ENCODE results near the gene C10orf95.

DNA sequence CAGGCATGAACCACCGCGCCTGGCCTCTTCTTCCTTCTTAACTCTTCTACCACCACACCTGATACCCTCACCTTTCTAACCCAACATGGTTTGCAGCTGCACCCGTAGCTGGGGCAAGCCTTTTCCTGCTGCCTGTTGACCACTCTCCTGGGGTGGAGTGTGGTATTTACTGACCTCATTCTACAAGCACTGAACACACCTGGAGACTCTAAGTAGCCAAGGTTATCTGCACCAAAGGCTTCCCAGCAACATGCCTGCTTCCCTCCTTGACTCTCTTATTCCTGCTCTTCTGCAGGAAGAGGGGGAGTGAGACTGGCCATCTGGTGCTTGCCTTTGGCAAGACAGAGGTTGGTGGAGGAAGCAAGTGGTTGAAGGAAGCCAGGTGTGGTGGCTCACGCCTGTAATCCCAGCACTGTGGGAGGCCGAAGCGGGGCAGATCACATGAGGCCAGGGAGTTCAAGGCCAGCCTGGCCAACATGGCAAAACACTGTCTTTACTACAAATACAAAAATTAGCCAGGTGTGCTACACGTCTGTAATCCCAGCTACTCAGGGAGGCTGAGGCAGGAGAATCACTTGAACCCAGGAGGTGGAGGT, 41.1 kb upstream of the C10orf95 start:
- TF ChIP-seq, protein P1, sequence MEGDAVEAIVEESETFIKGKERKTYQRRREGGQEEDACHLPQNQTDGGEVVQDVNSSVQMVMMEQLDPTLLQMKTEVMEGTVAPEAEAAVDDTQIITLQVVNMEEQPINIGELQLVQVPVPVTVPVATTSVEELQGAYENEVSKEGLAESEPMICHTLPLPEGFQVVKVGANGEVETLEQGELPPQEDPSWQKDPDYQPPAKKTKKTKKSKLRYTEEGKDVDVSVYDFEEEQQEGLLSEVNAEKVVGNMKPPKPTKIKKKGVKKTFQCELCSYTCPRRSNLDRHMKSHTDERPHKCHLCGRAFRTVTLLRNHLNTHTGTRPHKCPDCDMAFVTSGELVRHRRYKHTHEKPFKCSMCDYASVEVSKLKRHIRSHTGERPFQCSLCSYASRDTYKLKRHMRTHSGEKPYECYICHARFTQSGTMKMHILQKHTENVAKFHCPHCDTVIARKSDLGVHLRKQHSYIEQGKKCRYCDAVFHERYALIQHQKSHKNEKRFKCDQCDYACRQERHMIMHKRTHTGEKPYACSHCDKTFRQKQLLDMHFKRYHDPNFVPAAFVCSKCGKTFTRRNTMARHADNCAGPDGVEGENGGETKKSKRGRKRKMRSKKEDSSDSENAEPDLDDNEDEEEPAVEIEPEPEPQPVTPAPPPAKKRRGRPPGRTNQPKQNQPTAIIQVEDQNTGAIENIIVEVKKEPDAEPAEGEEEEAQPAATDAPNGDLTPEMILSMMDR (tag by site-specific recombination; IDR thresholded peaks at IDR 0.05): no peak
- TF ChIP-seq SETDB1 (IDR thresholded peaks at IDR 0.05; ENCODE audit: insufficient read length, low read length) (no peak), ZNF16 (tag by site-specific recombination; IDR thresholded peaks at IDR 0.05; ENCODE audit: low read depth) (no peak)
- TF ChIP-seq, protein P2, sequence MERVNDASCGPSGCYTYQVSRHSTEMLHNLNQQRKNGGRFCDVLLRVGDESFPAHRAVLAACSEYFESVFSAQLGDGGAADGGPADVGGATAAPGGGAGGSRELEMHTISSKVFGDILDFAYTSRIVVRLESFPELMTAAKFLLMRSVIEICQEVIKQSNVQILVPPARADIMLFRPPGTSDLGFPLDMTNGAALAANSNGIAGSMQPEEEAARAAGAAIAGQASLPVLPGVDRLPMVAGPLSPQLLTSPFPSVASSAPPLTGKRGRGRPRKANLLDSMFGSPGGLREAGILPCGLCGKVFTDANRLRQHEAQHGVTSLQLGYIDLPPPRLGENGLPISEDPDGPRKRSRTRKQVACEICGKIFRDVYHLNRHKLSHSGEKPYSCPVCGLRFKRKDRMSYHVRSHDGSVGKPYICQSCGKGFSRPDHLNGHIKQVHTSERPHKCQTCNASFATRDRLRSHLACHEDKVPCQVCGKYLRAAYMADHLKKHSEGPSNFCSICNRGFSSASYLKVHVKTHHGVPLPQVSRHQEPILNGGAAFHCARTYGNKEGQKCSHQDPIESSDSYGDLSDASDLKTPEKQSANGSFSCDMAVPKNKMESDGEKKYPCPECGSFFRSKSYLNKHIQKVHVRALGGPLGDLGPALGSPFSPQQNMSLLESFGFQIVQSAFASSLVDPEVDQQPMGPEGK (tag by site-specific recombination; IDR thresholded peaks at IDR 0.05): no peak
- TF ChIP-seq, protein P3, sequence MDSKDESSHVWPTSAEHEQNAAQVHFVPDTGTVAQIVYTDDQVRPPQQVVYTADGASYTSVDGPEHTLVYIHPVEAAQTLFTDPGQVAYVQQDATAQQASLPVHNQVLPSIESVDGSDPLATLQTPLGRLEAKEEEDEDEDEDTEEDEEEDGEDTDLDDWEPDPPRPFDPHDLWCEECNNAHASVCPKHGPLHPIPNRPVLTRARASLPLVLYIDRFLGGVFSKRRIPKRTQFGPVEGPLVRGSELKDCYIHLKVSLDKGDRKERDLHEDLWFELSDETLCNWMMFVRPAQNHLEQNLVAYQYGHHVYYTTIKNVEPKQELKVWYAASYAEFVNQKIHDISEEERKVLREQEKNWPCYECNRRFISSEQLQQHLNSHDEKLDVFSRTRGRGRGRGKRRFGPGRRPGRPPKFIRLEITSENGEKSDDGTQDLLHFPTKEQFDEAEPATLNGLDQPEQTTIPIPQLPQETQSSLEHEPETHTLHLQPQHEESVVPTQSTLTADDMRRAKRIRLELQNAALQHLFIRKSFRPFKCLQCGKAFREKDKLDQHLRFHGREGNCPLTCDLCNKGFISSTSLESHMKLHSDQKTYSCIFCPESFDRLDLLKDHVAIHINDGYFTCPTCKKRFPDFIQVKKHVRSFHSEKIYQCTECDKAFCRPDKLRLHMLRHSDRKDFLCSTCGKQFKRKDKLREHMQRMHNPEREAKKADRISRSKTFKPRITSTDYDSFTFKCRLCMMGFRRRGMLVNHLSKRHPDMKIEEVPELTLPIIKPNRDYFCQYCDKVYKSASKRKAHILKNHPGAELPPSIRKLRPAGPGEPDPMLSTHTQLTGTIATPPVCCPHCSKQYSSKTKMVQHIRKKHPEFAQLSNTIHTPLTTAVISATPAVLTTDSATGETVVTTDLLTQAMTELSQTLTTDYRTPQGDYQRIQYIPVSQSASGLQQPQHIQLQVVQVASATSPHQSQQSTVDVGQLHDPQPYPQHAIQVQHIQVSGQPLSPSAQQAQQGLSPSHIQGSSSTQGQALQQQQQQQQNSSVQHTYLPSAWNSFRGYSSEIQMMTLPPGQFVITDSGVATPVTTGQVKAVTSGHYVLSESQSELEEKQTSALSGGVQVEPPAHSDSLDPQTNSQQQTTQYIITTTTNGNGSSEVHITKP (tag by site-specific recombination; IDR thresholded peaks at IDR 0.05): no peak
